Limb (tissue), 2 donors: ENCODE data around the gene TRIM34.
"Not testable (repeated sequence)": the region's sequence is repeated elsewhere in the genome, so short reads cannot be mapped to it uniquely, and the experiment has no call there.

Experiments
- DNase-seq, 2 donors: peaks; one replicate each; pipeline ENCODE4 v3.0.0-alpha.2; 2016; ENCODE audit errors: extremely low spot score in 2 of 2

The TRIM34 gene

DNA sequence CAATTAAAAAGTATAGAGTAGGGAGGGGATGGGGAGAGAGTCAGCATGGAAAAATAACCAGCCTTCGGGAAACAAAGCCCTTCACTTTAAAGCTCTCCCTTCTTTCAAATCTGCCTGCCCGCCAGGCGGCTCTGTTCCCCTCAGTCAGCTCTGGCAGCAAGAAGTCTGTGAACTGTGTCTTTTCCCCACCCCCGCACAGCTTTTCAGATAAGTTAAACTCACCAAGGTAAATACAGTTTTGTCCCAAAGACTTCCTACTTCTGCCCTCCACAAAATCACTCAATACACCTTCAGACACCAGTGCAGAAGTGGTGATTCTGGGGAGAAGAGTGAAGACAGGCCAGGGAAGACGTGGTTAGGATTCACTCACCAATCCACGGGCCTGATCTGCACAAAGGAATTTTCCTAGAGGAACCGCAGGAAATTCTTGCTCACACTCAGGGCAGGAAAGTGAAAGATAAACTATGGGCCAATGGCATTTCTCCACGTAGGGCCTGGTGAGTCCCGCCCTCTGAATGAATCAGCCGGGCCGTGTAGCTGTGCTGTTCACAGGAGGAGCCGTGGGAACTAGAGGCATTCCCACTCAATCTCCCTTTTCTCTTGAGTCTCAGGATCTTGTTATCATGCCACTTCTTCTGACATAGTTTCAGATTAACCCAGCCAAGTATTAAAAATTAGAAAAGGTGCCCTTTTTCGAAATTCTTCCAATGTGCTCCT lies 60.0 kb downstream of the TRIM34 start, which contains the start of gene TRIM5:
Gene TRIM5, minus strand, starts transcription at position 429 of the 717 bp plus-strand sequence. CDS start 4,897 bp downstream, outside the sequence.
- DNase-seq, result peak; percentile 82 to 92

DNA sequence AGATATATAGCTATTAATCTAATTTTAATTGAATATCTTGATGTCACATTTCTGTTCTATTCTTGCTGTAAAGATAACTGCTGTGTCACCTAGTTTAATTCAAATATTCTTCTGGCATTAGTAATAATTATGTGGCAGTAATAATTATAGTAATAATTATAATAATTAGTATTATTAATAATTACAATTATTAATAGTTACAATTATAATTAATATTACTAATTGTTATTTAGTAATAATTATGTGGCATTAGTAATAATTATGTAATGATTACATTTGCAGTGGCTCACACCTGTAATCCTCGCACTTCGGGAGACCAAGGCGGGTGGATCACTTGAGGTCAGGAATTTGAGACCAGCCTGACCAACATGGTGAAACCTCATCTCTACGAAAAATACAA lies 61.6 kb downstream of the TRIM34 start:
- no peak for DNase-seq

GRCh38 chr11:5688482-5688881 lies 63.7 kb downstream of the TRIM34 start:
- no peak for DNase-seq

GRCh38 chr11:5689551-5689983 lies 64.8 kb downstream of the TRIM34 start, which contains the start of gene TRIM22:
TSS of gene TRIM22 (plus strand) at chr11:5689790. CDS start at chr11:5696233, 6,443 bp downstream.
- DNase-seq, result peak in 1 of 2 donors; percentile 44

GRCh38 chr11:5690216-5690615 lies 65.4 kb downstream of the TRIM34 start:
- no peak for DNase-seq

GRCh38 chr11:5690736-5691135 lies 65.9 kb downstream of the TRIM34 start:
- DNase-seq, result no peak

GRCh38 chr11:5691238-5691963 lies 66.6 kb downstream of the TRIM34 start:
- DNase-seq, result not testable (repeated sequence)

- no peak for DNase-seq
These were observed 67.2 kb downstream of the TRIM34 start for GRCh38 chr11:5691964-5692361.
